K562 (cell line): Measurements from ENCODE around the gene MYMX. TPM values are rescaled to one million over a fixed set of nuclear protein-coding genes. Genes with fewer than 3 reads are reported as not detected.

Experiments used
- ARHGAP35 ChIP-seq: fragments of 450-650 bp; IDR thresholded peaks from 2 replicates; pipeline ENCODE4 v1.6.1; 2018; ENCODE audit not compliant: partially characterized antibody
- ATF1 ChIP-seq, 2 experiments: fragments of 450-650 bp in 1 of 2; IDR thresholded peaks; 2 replicates each; pipeline ENCODE4 v1.6.1; 2016; ENCODE audit warnings: missing compliant biosample characterization in 1 of 2, missing genetic modification characterization in 1 of 2
- BCOR ChIP-seq: fragments of 450-650 bp; IDR thresholded peaks from 2 replicates; pipeline ENCODE4 v1.6.1; 2016
- CAMTA2 ChIP-seq: fragments of 250-450 bp; sonication (Bioruptor Pico); conservative IDR thresholded peaks from 2 replicates; pipeline ENCODE4 v1.5.1; 2022
- CSDE1 ChIP-seq, 2 experiments: fragments of 450-650 bp; IDR thresholded peaks; 2 replicates each; pipeline ENCODE4 v1.6.1; 2016; ENCODE audit warnings: mild to moderate bottlenecking in 1 of 2
- ILF3 ChIP-seq: fragments of 450-650 bp; IDR thresholded peaks from 2 replicates; pipeline ENCODE4 v1.6.1; 2018; ENCODE audit warnings: antibody characterized with exemption, mild to moderate bottlenecking, moderate library complexity, borderline replicate concordance
- MEF2D ChIP-seq: conservative IDR thresholded peaks from 2 replicates; pipeline ENCODE4 v1.6.1; 2016; ENCODE audit warnings: low read depth, missing genetic modification characterization, missing compliant biosample characterization
- NR2C1 ChIP-seq, 2 experiments: fragments of 450-650 bp; IDR thresholded peaks; 2 replicates each; pipeline ENCODE4 v1.6.1; 2017; ENCODE audit warnings: mild to moderate bottlenecking in 2 of 2, antibody characterized with exemption in 1 of 2, inconsistent platforms in 1 of 2, missing compliant biosample characterization in 1 of 2, missing genetic modification characterization in 1 of 2
- PYGO2 ChIP-seq: fragments of 450-650 bp; IDR thresholded peaks from 2 replicates; pipeline ENCODE4 v1.6.1; 2016; ENCODE audit warnings: mild to moderate bottlenecking, missing genetic modification characterization, moderate library complexity, missing compliant biosample characterization
- RAD21 ChIP-seq, 2 experiments: fragments of 250-450 bp in 1 of 2; fragments of 450-650 bp in 1 of 2; sonication (Bioruptor Pico) in 1 of 2; formaldehyde crosslinking in 1 of 2; IDR thresholded peaks in 1 of 2; conservative IDR thresholded peaks in 1 of 2; 2 replicates each; pipeline versions ENCODE4 v1.4.0 to v1.8.0; 2020 to 2022; ENCODE audit warnings: mild to moderate bottlenecking in 2 of 2, moderate library complexity in 1 of 2
- SAFB2 ChIP-seq: fragments of 200-400 bp; formaldehyde crosslinking; IDR thresholded peaks from 2 replicates; pipeline ENCODE4 v1.6.1; 2018; ENCODE audit warnings: borderline replicate concordance, low read length, low read depth, moderate library complexity; ENCODE audit not compliant: severe bottlenecking
- STAT5A ChIP-seq: IDR thresholded peaks from 2 replicates; pipeline ENCODE4 v1.6.1; 2012; ENCODE audit warnings: low read length, inconsistent platforms, borderline replicate concordance
- ZNF12 ChIP-seq: sonication (generic); formaldehyde crosslinking; IDR thresholded peaks from 2 replicates; pipeline ENCODE4 v1.4.0; 2020; ENCODE audit warnings: mild to moderate bottlenecking, missing genetic modification reagents
- ZNF133 ChIP-seq: fragments of 250-450 bp; sonication (Bioruptor Pico); IDR thresholded peaks from 2 replicates; pipeline ENCODE4 v1.4.0; 2020; ENCODE audit warnings: mild to moderate bottlenecking
- ZNF146 ChIP-seq: IDR thresholded peaks from one replicate; pipeline ENCODE4 v1.6.1; 2018; ENCODE audit warnings: missing compliant biosample characterization; ENCODE audit not compliant: unreplicated experiment
- polyA plus RNA-seq, 8 experiments: library from polyadenylated mRNA; depleted of rRNA in 4 of 8; stranded (reverse) in 5 of 8; unstranded in 3 of 8; fragments of >200 nt; fragmentation: Nextera tagmentation in 2 of 8; fragmentation: Illumina TruSeq in 1 of 8; extraction: Ambion mirVana in 2 of 8; extraction: Trizol in 1 of 8; gene quantifications; 2 replicates each; pipeline versions ENCODE4 v1.2.1 to v1.2.3, GENCODE V29; 2011 to 2014; ENCODE audit warnings: inconsistent platforms in 1 of 8, missing spikeins in 1 of 8
- total RNA-seq, 7 experiments: library from RNA; depleted of rRNA in 6 of 7; stranded (reverse); fragments of >200 nt in 6 of 7; fragmentation: Illumina TruSeq in 2 of 7; extraction: Trizol in 2 of 7; gene quantifications; 2 replicates each; pipeline versions ENCODE4 v1.2.1 to v1.2.3, GENCODE V29; 2011 to 2021; ENCODE audit warnings: low replicate concordance in 1 of 7
- TF ChIP-seq, protein P1 (sequence below): conservative IDR thresholded peaks from 2 replicates; pipeline ENCODE4 v1.6.1; 2011; ENCODE audit warnings: low read depth, mild to moderate bottlenecking, low read length; ENCODE audit not compliant: control insufficient read depth
- TF ChIP-seq, protein P2 (sequence below): fragments of 450-650 bp; IDR thresholded peaks from 2 replicates; pipeline ENCODE4 v1.6.1; 2017; ENCODE audit warnings: antibody characterized with exemption
- TF ChIP-seq, protein P3 (sequence below): fragments of 450-650 bp; IDR thresholded peaks from 2 replicates; pipeline ENCODE4 v1.6.1; 2016
- TF ChIP-seq, protein P4 (sequence below): sonication (generic); formaldehyde crosslinking; IDR thresholded peaks from 2 replicates; pipeline ENCODE4 v1.4.0; 2020; ENCODE audit warnings: mild to moderate bottlenecking, missing genetic modification reagents
- TF ChIP-seq, protein P5 (sequence below): fragments of 450-650 bp; IDR thresholded peaks from 2 replicates; pipeline ENCODE4 v1.6.1; 2014; ENCODE audit warnings: low read depth, mild to moderate bottlenecking, moderate library complexity, borderline replicate concordance

The MYMX gene
- total and polyA plus RNA-seq, 9 of the 15 experiments (the other 6 are each of a cell fraction or from before 2014, with no cell fraction given): 0.12 TPM; not detected in 8

DNA sequence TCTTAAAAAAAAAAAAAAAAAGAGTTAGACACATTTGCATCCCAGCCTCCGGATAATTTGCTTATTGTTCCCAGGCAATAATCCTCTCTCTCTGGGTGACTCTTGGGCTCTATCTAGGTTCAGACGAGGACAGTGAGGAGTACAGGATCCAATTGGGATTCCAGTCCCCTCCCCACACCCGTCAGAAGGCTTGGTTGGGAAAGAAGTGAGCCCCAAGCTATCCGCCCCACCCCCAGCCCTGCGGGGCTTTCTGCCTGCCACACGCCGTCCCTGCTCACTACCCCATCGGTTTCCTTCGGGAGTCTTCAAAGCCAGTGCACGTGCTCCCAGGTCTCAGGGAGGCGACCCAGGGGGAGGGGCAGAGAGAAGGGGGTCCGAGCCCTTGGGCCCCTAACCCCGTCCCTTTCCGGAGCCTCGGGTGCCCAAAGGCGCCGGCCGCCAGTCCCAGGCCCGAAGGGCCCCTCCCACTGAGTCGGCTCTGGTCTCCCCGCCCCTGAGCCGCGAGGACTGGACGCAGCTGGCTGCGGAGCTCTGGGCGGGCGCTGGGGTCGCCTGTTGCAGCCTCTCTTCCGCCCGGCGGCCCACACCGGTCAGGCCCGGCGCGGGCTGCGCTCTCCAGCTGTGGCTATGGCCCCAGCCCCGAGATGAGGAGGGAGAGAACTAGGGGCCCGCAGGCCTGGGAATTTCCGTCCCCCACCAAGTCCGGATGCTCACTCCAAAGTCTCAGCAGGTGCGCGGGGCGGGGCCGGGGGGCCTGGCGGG lies 2.5 kb downstream of the MYMX start (continued):
- TF ChIP-seq, protein P1, sequence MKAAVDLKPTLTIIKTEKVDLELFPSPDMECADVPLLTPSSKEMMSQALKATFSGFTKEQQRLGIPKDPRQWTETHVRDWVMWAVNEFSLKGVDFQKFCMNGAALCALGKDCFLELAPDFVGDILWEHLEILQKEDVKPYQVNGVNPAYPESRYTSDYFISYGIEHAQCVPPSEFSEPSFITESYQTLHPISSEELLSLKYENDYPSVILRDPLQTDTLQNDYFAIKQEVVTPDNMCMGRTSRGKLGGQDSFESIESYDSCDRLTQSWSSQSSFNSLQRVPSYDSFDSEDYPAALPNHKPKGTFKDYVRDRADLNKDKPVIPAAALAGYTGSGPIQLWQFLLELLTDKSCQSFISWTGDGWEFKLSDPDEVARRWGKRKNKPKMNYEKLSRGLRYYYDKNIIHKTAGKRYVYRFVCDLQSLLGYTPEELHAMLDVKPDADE: no peak
- TF ChIP-seq, protein P2, sequence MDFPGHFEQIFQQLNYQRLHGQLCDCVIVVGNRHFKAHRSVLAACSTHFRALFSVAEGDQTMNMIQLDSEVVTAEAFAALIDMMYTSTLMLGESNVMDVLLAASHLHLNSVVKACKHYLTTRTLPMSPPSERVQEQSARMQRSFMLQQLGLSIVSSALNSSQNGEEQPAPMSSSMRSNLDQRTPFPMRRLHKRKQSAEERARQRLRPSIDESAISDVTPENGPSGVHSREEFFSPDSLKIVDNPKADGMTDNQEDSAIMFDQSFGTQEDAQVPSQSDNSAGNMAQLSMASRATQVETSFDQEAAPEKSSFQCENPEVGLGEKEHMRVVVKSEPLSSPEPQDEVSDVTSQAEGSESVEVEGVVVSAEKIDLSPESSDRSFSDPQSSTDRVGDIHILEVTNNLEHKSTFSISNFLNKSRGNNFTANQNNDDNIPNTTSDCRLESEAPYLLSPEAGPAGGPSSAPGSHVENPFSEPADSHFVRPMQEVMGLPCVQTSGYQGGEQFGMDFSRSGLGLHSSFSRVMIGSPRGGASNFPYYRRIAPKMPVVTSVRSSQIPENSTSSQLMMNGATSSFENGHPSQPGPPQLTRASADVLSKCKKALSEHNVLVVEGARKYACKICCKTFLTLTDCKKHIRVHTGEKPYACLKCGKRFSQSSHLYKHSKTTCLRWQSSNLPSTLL: no peak
- no peak for TF ChIP-seq MEF2D
- no peak for TF ChIP-seq STAT5A
- no peak for TF ChIP-seq RAD21 (CRISPR knock-in tag; conservative IDR thresholded peaks at IDR 0.05 in 1 of 2, IDR thresholded peaks at IDR 0.05 in 1 of 2)
- TF ChIP-seq SAFB2: no peak
- TF ChIP-seq BCOR: peak; percentile 40; the same call in 1 of the 2 replicates
- TF ChIP-seq CAMTA2 (CRISPR knock-in tag): no peak
- TF ChIP-seq, protein P3, sequence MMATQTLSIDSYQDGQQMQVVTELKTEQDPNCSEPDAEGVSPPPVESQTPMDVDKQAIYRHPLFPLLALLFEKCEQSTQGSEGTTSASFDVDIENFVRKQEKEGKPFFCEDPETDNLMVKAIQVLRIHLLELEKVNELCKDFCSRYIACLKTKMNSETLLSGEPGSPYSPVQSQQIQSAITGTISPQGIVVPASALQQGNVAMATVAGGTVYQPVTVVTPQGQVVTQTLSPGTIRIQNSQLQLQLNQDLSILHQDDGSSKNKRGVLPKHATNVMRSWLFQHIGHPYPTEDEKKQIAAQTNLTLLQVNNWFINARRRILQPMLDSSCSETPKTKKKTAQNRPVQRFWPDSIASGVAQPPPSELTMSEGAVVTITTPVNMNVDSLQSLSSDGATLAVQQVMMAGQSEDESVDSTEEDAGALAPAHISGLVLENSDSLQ: no peak
- TF ChIP-seq ZNF12 (CRISPR knock-in tag): 0 out of 2 replicates have a peak, but pooled peaks have one; percentile 61
- TF ChIP-seq ZNF146: peak; percentile 9
- TF ChIP-seq, protein P4, sequence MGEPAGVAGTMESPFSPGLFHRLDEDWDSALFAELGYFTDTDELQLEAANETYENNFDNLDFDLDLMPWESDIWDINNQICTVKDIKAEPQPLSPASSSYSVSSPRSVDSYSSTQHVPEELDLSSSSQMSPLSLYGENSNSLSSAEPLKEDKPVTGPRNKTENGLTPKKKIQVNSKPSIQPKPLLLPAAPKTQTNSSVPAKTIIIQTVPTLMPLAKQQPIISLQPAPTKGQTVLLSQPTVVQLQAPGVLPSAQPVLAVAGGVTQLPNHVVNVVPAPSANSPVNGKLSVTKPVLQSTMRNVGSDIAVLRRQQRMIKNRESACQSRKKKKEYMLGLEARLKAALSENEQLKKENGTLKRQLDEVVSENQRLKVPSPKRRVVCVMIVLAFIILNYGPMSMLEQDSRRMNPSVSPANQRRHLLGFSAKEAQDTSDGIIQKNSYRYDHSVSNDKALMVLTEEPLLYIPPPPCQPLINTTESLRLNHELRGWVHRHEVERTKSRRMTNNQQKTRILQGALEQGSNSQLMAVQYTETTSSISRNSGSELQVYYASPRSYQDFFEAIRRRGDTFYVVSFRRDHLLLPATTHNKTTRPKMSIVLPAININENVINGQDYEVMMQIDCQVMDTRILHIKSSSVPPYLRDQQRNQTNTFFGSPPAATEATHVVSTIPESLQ (CRISPR knock-in tag): 0 out of 2 replicates have a peak, but pooled peaks have one; percentile 37
- TF ChIP-seq, protein P5, sequence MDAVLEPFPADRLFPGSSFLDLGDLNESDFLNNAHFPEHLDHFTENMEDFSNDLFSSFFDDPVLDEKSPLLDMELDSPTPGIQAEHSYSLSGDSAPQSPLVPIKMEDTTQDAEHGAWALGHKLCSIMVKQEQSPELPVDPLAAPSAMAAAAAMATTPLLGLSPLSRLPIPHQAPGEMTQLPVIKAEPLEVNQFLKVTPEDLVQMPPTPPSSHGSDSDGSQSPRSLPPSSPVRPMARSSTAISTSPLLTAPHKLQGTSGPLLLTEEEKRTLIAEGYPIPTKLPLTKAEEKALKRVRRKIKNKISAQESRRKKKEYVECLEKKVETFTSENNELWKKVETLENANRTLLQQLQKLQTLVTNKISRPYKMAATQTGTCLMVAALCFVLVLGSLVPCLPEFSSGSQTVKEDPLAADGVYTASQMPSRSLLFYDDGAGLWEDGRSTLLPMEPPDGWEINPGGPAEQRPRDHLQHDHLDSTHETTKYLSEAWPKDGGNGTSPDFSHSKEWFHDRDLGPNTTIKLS: no peak
- no peak for TF ChIP-seq ATF1 (CRISPR knock-in tag; IDR thresholded peaks at IDR 0.05)
- TF ChIP-seq ATF1 (tag; IDR thresholded peaks at IDR 0.05): peak; percentile 41; the same call in 1 of the 2 replicates
- no peak for TF ChIP-seq ARHGAP35
- TF ChIP-seq ZNF133 (CRISPR knock-in tag): no peak
- no peak for TF ChIP-seq CSDE1 (IDR thresholded peaks at IDR 0.05)
- no peak for TF ChIP-seq PYGO2
- no peak for TF ChIP-seq NR2C1 (IDR thresholded peaks at IDR 0.05)
- no peak for TF ChIP-seq NR2C1 (tag; IDR thresholded peaks at IDR 0.05)
- TF ChIP-seq ILF3: no peak
